Measurements from ENCODE around the gene TTLL11. TPM values are rescaled to one million over a fixed set of nuclear protein-coding genes. Genes with fewer than 3 reads are reported as not detected.

TTLL11 gene
- total RNA-seq, 1 donor from 2014 or later: 43.7 TPM

DNA sequence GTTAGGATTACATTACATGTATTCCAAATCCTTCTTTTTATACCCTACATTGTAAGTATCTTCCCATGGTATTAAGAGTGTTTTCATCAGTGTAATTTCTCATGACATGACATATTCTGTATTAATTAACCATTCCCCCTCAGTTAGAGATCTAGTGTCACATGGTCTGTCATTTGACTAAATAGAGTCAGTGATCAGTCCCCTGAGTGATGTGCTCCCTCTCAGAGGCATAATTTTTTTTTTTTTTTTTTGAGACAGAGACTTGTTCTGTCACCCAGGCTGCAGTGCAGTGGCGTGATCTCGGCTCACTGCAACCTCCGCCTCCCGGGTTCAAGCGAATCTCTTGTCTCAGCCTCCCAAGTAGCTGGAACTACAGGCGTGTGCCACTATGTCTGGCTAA is 218.6 kb downstream of the TTLL11 start:
- no peak for DNase-seq

GRCh38 chr9:121871431-121872025 is 221.6 kb downstream of the TTLL11 start:
- DNase-seq: no peak

- no peak for DNase-seq
These were observed 222.8 kb downstream of the TTLL11 start for GRCh38 chr9:121870271-121870670.

- no peak for DNase-seq
These were observed 224.5 kb downstream of the TTLL11 start for GRCh38 chr9:121868626-121869025.

- DNase-seq: no peak
These were observed 226.2 kb downstream of the TTLL11 start for GRCh38 chr9:121866927-121867326.

- no peak for DNase-seq
These were observed 227.2 kb downstream of the TTLL11 start for GRCh38 chr9:121865884-121866283.

GRCh38 chr9:121865060-121865459 is 228.0 kb downstream of the TTLL11 start:
- DNase-seq: no peak

DNA sequence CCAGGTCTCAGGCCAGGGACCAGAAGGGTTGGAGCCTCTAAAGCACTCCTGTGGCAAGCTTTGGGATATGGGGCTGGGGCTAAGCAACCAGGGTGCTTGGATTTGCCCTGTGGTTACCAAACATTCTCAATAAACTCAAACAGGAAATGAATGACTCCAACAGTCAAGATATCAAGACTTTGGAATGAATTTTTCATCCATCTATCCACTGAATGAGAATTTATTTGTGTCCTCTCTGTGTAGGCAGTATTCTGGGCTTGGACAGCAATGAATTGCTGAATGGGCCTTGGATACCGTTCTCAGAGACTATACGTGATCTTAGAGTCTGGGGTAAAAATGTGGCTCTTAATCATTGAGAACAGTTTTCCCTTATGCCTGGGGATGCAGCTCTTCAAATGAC is 229.2 kb downstream of the TTLL11 start:
- no peak for DNase-seq

DNA sequence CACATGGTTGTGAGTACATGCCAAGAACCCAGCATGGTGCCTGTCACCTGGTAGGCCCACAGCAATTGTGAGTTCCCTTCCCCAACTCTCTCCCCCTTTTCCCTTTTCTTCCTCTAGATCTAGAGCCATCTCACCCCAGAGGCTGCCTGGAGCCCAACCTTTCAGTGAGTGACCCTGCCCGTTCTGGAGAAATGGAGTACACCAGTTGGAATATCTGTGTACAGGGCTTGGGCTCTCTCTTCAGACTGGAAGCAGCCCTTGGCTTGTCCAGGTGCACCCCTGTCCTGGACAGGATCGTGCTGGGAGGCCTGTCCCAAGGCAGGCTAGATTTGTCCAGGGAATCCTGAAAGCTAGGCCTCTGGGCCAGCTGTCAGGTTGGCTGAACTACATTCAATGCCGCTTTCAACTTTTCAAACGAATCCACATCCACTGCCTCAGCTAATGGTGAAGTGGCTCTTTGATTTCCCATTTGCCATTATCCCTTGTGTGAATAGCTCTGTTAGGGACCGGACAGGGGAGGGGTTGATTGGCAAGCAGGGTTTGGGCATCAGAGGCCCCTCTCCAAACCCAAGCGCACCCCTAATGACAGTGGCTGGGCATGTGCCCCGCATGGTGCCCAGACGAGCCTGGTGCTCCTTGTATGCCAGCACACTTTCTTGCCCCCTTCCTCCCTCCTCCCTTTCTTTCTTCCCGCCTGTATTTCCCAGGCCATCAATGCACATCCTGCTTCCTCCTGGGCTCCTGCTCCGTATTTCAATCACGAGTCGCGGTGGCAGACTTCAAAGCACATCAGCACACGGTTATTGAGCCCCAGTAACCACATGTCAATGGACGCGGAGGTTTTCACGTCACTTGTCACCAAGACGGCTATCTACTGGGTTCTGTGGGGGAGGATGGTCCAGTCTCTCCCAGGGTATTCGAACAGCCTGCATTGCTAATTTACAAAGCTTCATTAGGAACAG is 230.5 kb downstream of the TTLL11 start:
- DNase-seq: no peak

DNA sequence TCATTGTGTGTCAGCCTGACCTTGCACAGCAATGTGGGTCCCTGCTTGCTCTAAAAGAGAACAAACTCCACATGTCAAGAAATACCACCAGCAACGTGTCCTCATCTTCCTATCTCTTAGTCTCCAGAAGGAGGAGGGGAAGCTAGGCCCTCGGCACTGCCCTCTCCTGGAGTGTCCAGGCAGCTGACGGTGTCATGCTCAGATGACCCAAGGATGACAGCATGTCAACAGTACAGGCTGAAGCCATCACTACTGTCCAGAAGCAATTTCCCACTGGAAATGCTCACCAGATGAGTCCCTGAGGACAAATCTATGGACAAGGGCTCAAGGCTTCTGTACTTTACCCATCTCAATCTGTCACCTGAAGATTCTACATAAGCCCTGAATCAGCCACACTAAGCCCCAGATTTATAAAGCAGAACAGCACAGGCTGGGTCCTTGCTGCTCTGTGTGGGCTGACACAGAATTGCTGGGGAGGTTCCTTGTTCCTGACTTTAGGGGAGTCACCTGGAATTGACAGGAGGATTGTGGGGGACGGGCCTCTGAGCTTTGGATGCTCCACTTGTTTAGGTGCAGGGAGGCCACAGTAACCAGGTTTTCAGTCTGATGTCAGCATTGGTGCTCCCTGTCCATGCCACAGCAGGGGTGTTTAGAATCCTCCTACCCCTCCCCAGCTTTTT is 231.5 kb downstream of the TTLL11 start:
- peak; percentile 16 for DNase-seq

DNA sequence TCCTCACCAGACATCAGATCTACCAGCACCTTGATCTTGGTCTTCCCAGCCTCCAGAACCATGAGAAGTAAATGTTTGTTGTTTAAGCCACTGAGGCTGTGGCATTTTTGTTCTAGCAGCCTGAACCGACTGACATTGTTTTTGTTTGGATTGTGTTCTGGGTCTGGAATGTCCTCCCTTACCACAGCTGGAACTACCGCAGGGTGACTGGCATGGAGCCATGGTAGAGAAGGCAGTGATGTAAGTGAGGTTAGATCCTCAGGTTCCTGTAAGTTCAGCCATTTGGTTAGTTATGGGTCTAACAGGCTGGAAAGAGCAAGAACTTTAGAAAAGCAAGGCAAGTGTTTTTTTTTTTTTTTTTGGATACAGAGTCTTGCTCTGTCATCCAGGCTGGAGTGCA is 232.4 kb downstream of the TTLL11 start:
- no peak for DNase-seq

- DNase-seq: no peak
These were observed 232.9 kb downstream of the TTLL11 start for GRCh38 chr9:121860213-121860612.

DNA sequence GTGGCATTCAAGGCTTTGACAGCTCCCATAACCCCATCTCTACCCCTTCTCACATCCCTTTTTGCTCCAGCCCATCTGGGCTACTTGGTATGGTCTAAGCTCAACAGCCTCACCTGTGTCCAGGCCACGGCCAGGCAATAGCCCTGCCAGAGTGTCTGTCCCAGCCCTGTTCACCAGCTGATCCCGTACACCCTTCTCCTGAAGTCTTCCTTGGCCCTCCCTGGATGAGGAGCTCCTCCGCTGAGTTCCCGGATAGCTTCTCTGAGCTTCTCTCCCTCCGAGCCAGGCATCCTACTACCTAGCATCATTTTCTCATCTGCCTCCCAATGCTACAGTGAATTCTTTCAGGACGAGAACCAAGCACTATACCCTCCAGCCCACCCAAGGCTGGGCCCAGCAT is 233.5 kb downstream of the TTLL11 start:
- DNase-seq: no peak

- DNase-seq: no peak
These were observed 234.3 kb downstream of the TTLL11 start for GRCh38 chr9:121858788-121859187.

DNA sequence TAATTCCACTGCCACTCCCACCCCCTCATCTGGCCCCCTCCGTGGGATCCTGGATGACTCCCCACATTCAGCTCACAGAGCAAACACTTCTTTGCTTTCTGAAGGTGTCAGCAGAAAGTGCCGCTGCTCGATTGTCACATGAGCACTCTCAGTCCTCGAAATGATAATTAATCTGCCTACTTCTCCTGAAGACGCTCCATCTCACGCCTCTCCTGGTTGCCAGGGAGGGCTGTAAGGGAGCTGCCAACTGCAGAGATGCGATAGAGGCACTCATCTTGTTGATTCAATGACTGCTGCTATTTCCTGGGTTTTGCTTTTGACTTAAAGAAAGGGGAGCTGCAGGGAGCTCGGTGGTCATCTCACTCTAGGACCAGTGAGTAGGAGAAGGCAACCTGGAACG is 235.2 kb downstream of the TTLL11 start:
- no peak for DNase-seq

DNA sequence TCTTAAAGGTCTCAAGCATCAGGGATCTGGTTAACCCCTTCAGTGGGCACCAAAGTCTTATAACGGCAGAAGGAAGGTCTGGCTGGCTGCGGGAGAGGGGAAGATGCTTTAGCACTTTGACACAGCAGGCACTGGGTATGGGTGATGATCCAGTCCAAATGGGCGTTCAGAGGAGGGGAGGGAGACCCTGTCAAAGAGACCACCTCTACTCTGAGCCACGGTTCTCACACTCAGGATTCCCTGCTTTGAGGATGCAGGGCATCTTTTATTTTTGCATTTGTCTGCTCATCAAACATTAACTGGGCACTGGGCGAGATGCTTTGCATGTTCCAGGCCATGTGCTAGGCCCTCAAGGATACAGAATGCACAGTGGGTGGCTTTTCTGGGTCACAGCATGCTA is 237.6 kb downstream of the TTLL11 start:
- no peak for DNase-seq

- DNase-seq: no peak
These were observed 239.3 kb downstream of the TTLL11 start for GRCh38 chr9:121853617-121854395.

- peak; percentile 54 for DNase-seq
These were observed 240.2 kb downstream of the TTLL11 start for GRCh38 chr9:121852651-121853616.

DNA sequence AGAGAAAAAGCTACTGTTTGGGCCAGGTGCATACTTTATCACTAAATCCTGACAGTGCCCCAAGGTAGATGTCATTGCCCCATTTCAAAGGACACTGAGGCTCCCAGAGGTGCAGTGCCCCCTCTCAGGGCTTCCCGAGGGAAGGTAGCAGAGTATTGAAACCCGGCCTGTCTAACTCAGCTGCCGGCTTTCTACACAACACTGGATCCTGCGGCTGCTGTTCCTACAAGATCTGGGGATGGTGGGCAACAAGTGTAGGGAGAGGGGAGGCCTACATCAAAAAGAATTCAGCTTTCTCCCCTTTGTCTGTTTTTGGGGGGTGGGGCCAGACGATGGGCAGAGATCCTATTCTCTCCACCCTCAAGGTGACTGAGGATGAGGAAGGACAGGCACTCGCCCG is 240.9 kb downstream of the TTLL11 start:
- no peak for DNase-seq

DNA sequence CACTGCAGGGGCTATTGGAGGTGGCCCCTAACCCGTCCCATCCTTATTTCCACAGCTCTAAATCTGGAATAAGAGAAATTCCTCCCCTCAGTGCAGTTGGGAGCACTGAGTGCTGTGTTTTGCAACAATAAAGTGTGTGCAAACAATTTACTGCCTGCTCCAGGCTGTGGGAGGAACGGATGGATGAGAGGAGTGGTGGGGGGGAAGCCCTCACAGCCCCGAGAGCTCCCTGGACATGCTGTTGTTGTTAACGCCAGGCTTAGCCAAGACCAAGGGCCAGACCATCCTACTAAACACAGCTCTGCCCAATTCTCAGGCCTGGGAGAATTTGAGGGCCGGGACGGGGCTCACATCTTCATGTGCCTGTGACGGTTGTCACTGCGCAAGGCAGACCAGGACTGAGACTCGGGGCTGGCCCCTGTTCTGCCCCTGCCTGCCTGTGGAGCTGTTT is 241.4 kb downstream of the TTLL11 start:
- no peak for DNase-seq

DNA sequence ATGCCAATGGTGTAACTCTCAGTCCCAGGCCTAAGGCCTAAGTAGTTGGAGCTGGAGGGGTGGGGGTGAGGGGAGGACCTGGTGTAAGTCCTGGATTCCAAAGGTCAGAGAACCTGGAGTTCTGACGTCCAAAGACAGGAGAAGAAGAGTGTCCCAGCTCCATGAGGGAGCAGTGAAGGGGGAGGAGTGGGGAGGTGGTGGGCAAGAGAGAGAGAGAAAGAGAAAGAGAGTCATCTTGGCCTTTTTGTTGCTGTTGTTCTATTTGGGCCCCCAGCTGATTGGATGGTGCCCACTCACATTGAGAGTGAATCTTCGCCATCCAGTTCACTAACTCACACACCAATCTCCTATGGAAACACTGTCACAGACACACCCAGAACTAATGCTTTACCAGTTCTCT is 242.7 kb downstream of the TTLL11 start:
- no peak for DNase-seq

All from tongue (tissue), 2 donors.